Upper lobe of left lung (tissue), 4 donors: ENCODE measurements around the gene KCTD14.

Source experiments
- EP300 ChIP-seq, 4 donors: sonication (generic); formaldehyde crosslinking; IDR thresholded peaks; one replicate each; pipeline ENCODE4 v1.5.1; 2017; ENCODE audit warnings: antibody characterized with exemption in 4 of 4, control low read depth in 2 of 4
- POLR2A ChIP-seq, 4 donors: fragments of 450-650 bp; IDR thresholded peaks; one replicate each; pipeline ENCODE4 v1.5.1; 2016 to 2017; ENCODE audit warnings: antibody characterized with exemption in 4 of 4, mild to moderate bottlenecking in 2 of 4

DNA sequence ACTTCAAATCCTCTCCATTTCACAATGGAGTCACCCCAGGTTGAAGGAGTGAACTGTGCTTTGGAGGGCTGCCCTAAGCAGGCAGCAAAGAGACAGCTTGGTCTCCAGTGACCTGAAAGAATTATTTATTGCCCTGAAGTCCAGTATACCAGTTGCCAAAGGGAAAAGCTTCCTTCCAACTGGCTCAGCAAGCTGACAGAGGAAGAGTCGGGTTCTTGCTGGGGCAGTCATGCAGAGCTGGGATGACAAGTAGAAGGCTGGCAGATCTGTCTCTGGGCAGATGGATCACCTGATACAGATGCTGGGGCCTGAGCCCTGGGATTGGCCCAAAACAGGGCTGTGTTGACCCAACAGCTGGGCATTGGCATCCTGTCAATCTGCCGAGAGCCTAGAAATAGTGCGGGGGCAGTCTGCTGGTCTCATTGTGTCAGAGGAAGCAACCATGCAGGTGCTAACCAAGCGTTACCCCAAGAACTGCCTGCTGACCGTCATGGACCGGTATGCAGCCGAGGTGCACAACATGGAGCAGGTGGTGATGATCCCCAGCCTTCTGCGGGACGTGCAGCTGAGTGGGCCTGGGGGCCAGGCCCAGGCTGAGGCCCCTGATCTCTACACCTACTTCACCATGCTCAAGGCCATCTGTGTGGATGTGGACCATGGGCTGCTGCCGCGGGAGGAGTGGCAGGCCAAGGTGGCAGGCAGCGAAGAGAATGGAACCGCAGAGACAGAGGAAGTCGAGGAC is 40.5 kb upstream of the KCTD14 start, which contains the start of gene THRSP:
- no peak for TF ChIP-seq POLR2A (IDR thresholded peaks at IDR 0.05)
- TF ChIP-seq EP300 (IDR thresholded peaks at IDR 0.05) = no peak
